Heart left ventricle (tissue), 13 donors: ENCODE results near the gene YJEFN3.

Experiments
- CTCF ChIP-seq, 12 donors: fragments of 200-600 bp; sonication (generic) in 4 of 12; IDR thresholded peaks; one replicate each; pipeline versions ENCODE4 v1.5.0 to v1.8.0; 2018 to 2022; ENCODE audit warnings: antibody characterized with exemption in 12 of 12, mild to moderate bottlenecking in 5 of 12
- POLR2A ChIP-seq, 2 donors: fragments of 450-650 bp; IDR thresholded peaks; one replicate each; pipeline ENCODE4 v1.6.1; 2017; ENCODE audit warnings: antibody characterized with exemption in 2 of 2, mild to moderate bottlenecking in 2 of 2, moderate library complexity in 2 of 2
- donor health status: ischemic (EF 13 %, LVEDD 7.1; RV severe dilation, severe dysfunction).
- donor health status: DM: no; HTN: yes; CAD: no.
- donor health status: DM: no; HTN: no; CAD: no.
- donor health status: ischemic (EF 25% LVEDD 6.9; RV normal size, moderate dysfunction).
- donor health status: ischemic (EF 25% LVEDD 5.7; RV mildly dilated, moderate dysfunction).
- donor health status: ischemic (EF 35%, LVEDD 5.7; RV mildly dilated, moderate dysfunction).
- donor health status: nonischemic (EF 11% LVEDD 7.7; RV severe dilation, severe dysfunction).
- donor health status: DM: yes; HTN: yes; CAD: no.
- donor health status: PGD.
- donor health status: ischemic (EF 29% LVEDD 5.4; RV normal size, mild dysfunction).
- donor health status: nonischemic (EF 23%, LVEDD 6.1; RV moderate dilation, normal function).

GRCh38 chr19:19485998-19486290, 42.8 kb upstream of the YJEFN3 start:
- no peak for TF ChIP-seq CTCF (IDR thresholded peaks at IDR 0.05)
- no peak for TF ChIP-seq POLR2A (IDR thresholded peaks at IDR 0.05)
